G401 (cell line): ENCODE data around the gene NEK10. TPM values are rescaled to one million over a fixed set of nuclear protein-coding genes. Genes with fewer than 3 reads are reported as not detected.

Experiments used
- DNase-seq: peaks from one replicate; pipeline ENCODE4 v3.0.0-alpha.2; 2015; ENCODE audit warnings: low spot score
- in situ Hi-C: cut with HindIII; loops from 2 replicates; pipeline ENCODE4 v1.10.0; 2016; ENCODE audit warnings: low sequenced_read_pairs, mixed read lengths
- total RNA-seq: library from RNA; depleted of rRNA; stranded (reverse); fragments of >200 nt; shearing (Covaris generic); gene quantifications from 2 replicates; pipeline ENCODE4 v1.2.3, GENCODE V29; 2014

NEK10 gene
- total RNA-seq, 1 experiment from 2014 or later: 0.51 TPM

GRCh38 chr3:27275441-27275990 lies 93.7 kb downstream of the NEK10 start:
- in situ Hi-C loops: no loop called here
- no peak for DNase-seq

DNA sequence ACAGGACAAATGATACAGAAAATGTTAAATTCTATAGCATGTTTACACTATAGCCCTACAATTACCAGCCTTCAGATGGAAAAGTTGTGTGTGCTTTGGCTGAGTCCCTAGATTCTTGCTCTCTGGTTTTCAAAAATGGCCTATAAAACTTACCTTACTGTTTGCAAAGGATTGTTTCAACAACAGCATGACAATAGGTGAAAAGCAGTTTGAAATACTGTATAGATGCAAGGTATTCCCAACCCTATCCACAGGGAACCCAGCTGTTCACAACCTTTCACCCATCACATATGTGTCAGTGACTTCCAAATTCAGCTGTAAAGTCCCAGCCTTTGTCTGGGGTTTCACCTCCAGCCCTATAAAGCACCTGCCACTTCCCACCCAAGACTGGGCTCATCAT lies 97.3 kb downstream of the NEK10 start:
- in situ Hi-C loops: no loop called here
- DNase-seq: no peak

GRCh38 chr3:27254896-27255295 lies 114.3 kb downstream of the NEK10 start:
- in situ Hi-C loops: no loop called here

GRCh38 chr3:27253831-27254230 lies 115.4 kb downstream of the NEK10 start:
- no peak for DNase-seq
- in situ Hi-C loops: no loop called here

More at GRCh38 chr3:27254896-27255295, 114.3 kb downstream of the NEK10 start:
- no peak for DNase-seq

- in situ Hi-C loops: no loop called here
These were observed 115.8 kb downstream of the NEK10 start for GRCh38 chr3:27253391-27253790.

DNA sequence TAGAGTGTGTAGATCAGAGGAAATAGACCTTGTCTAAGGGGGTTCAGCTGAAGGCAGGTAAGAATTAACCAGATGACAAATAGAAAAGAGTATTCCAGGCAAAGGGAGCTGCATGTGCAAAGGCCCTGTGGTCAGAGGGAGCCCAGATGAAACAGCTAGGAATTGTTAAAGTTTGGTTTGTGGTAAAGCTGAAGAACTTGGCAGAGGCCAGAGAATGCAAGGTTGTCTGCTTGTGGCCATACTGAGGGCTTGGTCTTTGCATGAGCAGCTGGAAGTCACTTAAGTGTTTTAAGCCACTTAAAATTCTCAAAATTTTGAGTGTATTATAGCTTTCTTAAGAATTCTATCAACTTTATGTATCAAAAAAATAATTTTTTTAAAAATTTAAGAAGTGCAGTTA lies 116.5 kb downstream of the NEK10 start:
- no peak for DNase-seq
- in situ Hi-C loops: no loop called here

More at GRCh38 chr3:27253391-27253790, 115.8 kb downstream of the NEK10 start:
- no peak for DNase-seq

GRCh38 chr3:27244374-27244773 lies 124.8 kb downstream of the NEK10 start:
- DNase-seq: no peak
- in situ Hi-C loops: no loop called here

DNA sequence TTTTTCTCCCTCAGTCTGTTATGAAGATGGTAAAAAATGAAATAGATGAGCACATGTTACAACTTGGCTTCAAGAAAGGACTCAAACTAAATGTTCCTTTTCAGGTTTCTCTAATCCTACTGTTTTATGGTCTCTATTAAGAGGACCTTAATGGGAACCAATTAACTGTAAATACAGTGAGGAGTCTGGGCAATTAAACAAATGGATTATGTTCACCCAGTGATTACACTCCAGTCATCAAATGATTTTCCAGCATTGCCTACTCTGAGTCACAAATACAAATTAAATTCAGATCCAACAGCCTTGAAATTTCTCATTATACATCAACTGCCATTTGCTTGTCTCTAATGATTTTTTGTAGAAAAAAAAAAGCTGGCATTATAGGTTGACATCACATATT lies 129.2 kb downstream of the NEK10 start:
- no peak for DNase-seq
- in situ Hi-C loops: no loop called here

DNA sequence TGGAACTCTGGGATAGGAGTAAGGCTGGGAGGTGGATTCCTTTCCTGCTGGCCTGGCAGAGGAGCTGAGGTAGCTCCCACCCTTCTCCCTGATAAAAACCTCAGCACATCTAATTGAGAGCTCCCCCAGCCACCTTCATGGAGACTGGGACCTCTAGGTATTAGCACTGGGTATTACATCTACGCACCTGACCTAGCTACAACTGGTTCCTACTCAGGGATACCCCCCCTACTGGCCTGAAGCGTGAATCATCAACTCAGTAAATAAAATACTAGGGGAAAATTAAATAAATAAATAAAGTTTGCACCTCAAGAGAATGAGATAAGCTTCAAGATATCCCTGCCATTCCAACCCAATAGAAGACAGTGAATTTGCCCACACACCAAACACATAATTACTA lies 140.4 kb downstream of the NEK10 start:
- no peak for DNase-seq
- in situ Hi-C loops: no loop called here

DNA sequence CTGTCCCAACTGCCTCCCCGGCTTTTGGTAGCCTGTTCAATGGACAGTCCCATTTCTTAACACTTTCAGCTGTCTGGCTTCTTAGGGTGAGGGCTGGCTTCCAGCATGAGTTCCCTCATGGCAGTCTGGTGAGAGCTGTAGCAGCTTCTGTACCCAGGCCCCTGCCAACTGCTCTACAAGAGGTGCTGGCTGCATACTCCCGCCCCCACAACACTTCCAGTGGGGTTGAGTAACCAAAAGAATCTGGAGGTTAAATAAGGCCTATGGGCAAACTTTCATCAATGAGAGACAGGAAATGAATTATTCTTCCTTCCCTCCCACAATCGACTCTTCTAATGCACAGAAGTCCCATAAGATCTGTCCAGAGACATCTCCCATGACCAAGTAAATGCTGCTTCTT lies 145.0 kb downstream of the NEK10 start:
- no peak for DNase-seq
- in situ Hi-C loops: no loop called here

DNA sequence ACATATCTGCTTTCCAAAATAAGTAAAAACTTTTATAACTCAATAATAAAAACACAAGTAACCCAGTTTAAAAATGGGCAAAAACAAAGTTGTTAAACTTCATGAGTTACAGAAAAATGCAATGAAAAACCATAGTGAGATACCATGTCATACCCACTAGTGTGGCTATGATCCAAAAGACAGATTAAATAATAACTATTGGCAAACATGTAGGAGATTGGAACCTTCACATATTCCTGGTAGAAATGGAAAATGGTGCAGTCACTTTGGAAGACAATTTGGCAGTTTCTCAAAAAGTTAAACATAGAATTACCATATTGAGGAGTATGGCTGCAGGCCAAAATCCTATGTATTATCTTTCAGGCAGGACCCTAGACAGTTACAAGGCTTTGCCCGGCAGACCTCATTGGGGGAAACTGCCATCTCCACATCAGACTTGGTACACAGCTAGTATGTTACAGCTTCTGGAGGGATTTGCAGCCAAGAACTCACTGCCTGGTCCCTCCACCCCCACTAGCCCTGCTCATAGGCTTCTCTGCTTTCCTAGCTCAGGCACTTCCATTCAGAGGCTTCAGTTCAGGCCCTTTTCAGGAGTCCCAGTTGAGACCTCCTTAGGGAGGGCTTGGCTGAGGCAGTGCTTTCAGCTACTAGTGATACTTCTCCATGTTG lies 147.8 kb downstream of the NEK10 start:
- no peak for DNase-seq
- in situ Hi-C loops: no loop called here

- in situ Hi-C loops: no loop called here
- no peak for DNase-seq
These were observed 149.0 kb downstream of the NEK10 start for GRCh38 chr3:27220166-27220565.

GRCh38 chr3:27219127-27219845 lies 149.9 kb downstream of the NEK10 start:
- in situ Hi-C loops: no loop called here
- no peak for DNase-seq

GRCh38 chr3:27216955-27217552 lies 152.1 kb downstream of the NEK10 start:
- in situ Hi-C loops: no loop called here
- no peak for DNase-seq

DNA sequence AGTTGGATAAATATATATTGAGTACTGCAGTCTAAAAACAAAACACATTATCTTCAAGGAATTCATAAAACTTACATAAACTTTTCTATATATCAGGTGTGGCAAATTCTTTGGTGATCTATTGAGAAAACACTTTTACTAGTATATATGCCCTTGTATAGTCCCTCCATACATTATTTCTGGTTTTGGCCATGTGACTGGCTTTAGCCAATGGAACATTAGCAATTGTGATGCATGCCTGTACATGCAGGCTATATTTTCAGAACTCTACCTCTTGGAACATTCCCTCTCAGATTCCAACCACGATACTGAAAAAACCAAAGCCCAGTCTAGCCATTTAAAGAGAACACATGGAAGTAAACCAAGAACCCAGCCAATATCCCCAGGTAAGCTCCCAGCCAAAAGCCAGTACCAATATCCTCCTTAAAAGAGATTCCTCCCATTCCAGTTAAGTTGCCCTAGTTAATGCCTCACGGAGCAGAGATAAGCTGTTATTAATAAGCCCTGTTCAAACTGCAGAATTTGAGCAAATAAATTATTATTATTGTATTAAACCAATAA lies 152.8 kb downstream of the NEK10 start:
- in situ Hi-C loops: no loop called here
- no peak for DNase-seq

DNA sequence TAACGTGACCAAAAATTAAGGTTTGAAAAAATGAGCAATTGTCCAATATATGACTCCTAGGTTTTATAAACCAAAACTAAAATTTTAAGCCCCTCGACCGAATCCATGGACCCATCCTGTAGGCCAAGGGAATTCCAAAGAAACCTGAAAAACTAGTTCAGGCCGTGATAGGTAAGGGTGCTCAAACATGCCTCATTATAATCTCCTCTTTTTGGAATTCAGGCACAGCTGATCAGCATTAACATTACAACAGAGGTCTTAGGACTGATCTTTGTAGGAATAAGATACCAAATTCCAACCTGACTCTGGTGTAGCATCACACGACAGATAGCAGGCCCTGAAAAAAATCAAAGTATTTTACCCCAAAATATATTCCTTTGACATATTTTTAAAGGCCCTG lies 155.7 kb downstream of the NEK10 start:
- in situ Hi-C loops: no loop called here

GRCh38 chr3:27209617-27210264 lies 159.4 kb downstream of the NEK10 start:
- in situ Hi-C loops: no loop called here
- DNase-seq: no peak

More for the DNA sequence above, 155.7 kb downstream of the NEK10 start:
- DNase-seq: no peak

- peak; percentile 21 for DNase-seq
- in situ Hi-C loops: no loop called here
These were observed 160.1 kb downstream of the NEK10 start for GRCh38 chr3:27208961-27209616.

GRCh38 chr3:27202959-27203358 lies 166.2 kb downstream of the NEK10 start:
- in situ Hi-C loops: no loop called here
- no peak for DNase-seq
